GM21515 (cell line): Measurements from ENCODE around the gene USP25.

Source experiments
- ATAC-seq: cut with Tn5 transposase; IDR thresholded peaks from one replicate; pipeline ENCODE4 v1.9.1; 2021; ENCODE audit not compliant: unreplicated experiment

USP25 gene, protein sequence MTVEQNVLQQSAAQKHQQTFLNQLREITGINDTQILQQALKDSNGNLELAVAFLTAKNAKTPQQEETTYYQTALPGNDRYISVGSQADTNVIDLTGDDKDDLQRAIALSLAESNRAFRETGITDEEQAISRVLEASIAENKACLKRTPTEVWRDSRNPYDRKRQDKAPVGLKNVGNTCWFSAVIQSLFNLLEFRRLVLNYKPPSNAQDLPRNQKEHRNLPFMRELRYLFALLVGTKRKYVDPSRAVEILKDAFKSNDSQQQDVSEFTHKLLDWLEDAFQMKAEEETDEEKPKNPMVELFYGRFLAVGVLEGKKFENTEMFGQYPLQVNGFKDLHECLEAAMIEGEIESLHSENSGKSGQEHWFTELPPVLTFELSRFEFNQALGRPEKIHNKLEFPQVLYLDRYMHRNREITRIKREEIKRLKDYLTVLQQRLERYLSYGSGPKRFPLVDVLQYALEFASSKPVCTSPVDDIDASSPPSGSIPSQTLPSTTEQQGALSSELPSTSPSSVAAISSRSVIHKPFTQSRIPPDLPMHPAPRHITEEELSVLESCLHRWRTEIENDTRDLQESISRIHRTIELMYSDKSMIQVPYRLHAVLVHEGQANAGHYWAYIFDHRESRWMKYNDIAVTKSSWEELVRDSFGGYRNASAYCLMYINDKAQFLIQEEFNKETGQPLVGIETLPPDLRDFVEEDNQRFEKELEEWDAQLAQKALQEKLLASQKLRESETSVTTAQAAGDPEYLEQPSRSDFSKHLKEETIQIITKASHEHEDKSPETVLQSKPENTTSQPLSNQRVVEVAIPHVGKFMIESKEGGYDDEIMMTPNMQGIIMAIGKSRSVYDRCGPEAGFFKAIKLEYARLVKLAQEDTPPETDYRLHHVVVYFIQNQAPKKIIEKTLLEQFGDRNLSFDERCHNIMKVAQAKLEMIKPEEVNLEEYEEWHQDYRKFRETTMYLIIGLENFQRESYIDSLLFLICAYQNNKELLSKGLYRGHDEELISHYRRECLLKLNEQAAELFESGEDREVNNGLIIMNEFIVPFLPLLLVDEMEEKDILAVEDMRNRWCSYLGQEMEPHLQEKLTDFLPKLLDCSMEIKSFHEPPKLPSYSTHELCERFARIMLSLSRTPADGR

DNA sequence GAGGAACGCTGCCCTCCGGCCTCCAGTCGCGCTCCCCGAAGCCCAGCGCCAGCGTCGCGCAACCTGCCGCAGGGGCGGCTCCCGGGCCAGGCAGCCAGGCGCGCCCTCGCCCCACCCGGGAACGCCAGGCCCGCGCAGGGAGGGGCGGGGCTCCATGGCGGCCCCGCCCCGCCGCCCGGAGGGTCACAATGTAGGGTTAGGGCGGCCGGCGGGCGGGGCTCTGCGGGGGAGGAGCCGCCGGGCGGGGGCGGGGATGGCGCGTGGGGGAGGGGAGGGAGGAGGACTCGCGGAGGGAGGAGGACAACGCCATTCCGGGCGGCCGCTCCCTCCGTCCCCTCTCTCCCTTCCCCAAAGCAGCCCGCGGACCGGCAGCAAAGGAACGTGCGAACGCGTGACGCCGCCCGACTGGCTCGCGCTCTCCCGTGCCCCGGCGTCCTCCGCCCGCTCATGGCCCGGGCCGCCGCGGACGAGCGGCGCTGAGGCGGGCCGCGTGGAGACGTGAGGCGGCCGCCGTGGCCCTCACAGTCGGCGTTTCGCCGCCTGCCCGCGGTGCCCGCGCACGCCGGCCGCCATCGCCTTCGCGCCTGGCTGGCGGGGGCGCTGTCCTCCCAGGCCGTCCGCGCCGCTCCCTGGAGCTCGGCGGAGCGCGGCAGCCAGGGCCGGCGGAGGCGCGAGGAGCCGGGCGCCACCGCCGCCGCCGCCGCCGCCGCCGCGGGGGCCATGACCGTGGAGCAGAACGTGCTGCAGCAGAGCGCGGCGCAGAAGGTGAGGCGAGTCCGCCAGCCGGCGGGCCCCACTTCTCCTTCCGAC, at the start of gene USP25:
Gene USP25, plus strand, starts transcription at position 309 of the 810 bp plus-strand sequence. Its CDS starts 412 bp downstream, at position 721.
- ATAC-seq, result peak; percentile 75

DNA sequence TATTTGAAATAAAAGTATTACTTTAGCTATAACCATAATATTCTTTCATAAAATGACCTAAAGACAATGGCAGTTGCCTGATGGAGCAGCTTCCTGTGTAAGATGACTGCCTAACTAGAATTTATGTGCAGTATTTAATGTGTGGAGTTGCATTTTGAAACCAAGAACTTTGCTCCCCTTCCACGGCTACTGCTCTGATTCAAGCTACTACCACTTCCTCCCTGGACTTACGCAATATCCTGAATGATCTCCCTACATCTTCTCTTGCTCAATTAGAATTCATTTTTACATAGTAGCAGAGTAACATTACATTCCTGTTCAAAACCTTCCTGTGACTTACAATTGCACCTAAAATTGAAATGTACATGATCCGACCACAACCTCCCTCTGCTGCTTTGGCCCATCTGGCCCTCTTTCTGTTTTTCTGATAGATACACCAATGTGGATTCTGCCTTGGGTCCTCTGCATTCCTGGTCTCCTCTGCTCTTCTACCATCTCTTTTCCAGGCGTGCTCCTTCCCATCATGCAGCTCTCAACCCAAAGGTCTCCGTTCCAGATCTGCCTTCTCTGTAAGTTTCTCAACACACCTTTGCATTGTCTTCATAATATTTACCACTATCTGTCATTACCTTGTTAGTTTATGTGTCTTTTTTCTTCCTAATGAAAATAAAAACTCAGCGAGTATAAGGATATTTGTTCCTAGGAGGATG, 47.4 kb upstream of the USP25 start:
- ATAC-seq, result no peak

DNA sequence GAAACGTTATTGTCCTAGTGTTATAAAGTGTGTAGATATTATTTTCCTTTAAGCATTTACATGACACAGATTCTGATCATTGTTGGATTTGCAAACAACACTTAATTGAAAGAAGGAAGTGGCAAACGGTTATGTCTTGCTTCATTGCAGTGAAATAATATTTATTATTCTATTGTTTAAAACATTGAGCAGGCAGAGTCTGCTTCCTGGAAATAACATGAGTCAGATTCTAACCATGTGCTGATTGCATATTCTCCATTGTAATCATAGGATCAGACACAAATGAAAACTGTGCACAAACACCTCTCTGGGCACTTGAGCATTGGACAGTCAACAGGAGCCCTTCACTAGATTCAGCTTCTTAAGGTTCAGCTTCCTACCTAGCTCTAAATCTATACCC, 46.8 kb upstream of the USP25 start:
- ATAC-seq, result no peak

DNA sequence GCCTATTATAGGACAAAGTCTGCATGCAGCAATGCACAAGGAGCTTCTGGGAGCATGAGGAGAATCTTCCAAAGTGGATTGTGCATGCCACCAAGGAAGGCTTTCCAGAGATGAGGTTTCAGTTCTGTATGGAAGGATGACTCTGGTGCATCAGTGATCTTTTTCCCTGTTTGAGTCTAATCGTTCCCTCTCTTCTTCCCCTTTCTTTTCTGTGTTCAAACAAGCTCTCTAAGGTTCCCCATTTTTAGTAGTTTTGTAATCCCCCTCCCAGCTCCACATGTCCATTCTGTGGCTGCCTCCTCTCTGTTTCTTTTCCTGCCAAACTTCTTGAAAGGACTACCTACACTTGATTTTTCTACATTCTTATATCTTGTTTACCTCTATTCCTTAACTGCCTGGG, 43.3 kb upstream of the USP25 start:
- ATAC-seq, result no peak

DNA sequence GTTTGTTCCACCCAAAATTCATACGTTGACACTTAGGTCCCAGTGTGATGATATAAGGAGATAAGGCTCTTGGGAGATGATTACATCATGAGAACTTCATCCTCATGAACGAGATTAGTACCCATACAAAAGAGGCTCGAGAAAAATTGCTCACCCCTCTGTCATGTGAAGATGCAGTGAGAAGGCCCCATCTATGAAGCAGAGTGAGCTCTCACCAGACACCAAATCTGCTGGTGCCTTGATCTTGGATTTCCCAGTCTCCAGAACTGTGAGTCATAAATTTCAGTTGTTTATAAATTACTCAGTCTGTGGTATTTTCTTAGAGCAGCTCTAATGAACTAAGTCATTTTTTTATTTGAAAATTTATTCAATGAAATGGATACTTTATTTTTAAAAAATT, 42.6 kb upstream of the USP25 start:
- no peak for ATAC-seq

DNA sequence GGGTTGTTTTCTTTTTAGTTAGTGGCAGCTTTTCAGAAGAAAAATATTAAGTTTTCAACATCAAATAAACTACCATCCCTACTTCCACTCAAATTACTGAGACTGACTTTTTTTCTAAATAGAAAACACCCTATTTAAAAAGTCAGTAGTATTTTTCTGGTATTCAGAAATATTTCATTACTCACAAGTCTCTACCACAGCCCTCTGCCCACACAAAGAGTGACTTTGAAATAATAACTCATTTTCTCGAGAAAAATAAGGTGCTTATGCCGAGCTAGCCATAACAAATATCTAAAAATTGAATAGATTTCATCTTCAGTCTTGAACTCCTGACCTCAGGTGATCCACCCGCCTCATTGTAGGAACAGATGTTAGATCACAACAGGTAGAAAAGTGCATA, 41.8 kb upstream of the USP25 start:
- no peak for ATAC-seq

DNA sequence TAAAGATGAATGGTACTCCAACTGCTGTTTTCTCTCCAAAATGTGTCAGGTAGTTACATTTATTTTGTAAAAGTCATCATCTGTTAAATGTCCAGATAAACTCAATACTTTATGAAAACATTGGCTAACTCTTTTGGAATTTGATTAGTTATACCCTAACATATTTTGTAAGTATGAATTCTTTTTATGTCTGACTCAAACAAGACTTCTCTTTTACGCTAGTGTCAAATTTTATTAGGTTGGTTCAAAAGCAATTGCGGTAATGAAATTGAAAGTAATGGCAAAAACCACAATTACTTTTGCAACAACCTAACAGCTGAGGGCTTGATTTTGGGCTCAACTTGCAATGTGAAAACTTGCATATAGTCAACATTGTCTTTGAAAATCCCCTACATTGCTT, 41.0 kb upstream of the USP25 start:
- ATAC-seq, result no peak

DNA sequence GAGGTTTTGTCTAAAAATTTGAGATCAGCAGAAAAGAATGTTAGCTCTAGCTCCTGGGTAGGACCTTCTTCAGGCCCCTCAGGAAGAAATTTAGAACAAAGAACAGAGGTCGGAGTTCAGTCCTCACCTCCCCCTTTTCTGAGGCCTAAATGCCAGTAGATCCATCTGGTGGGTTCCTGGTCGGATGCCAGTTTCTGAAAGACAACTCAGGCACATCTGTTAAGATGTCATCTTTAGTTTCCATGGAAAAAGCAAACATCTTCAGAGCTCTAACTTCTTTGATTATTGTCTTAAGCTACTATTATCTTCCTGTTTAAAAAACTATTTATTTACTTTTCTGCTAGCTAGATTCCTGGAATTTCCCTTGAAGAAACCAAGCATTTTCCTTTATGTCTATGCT, 37.1 kb upstream of the USP25 start:
- no peak for ATAC-seq

DNA sequence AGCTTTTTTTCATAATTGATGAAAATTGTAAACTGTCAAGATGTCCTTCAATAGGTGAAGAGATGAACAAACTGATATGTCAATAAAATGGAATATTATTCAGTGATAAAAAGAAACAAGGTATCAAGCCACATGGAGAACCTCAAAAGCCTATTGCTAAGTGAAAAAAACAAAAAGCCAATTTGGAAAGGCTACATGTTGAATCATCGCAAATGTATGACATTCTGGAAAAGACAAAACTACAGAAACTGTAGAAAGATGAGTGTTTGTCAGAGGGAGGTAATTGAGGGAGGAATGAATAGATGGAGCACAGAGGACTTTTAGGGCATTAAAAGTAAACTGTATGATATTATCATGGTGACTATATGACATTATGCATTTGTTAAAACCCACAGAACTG, 34.5 kb upstream of the USP25 start:
- no peak for ATAC-seq

DNA sequence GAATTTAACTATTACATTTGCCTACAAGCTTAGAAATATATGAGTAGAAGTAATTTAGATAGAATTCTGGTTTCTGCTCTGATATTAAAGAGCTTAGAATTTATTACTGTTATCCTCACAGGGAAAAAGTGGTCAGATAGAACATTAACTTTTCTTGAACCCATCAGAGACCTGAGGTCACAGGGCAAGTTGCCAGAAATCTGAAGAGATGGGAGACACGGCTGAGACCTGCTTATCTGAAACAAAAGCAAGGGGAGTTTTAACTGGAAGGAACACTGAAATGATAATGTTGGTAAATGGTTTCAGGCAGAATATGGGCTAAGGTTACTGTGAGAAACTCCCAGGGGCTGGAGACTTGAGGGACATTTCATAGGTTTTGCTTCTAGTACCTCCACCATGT, 28.0 kb upstream of the USP25 start:
- ATAC-seq, result no peak

DNA sequence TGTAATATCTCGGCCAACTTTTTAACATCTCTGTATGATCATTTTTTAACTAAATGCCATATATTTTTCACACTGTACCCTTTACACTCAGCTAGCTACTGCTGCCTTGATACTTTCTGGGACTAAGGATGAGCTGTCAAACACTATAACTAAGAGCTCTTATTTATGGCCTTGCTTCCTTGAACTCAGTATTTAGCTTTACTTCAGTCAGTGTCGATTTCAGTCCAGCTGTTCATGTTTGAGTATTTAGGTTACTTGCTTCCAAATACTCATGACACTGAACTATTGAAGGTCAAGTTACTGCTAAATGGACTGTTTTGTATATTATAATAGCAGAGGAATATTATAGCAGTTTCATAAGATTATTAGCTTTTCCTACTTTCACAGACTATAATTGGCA, 25.9 kb upstream of the USP25 start:
- ATAC-seq, result no peak

DNA sequence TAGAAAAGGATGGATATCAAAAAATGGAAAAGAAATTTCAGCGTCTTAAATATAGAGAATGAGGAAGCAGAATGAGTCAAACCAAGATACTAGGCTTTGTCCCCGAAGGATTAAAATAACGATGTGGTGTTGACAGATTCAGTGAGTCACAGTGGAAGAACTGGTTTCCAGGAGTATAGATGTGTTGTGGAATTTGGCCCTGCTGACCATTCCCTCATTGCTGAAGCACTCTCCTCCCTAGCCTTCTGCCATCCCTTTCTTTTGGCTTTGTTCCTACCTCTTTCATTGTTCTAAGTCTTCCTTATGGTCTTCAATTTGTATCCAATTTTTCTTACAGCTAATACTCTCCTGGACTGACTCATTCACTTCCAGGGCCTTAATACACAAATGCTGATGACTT, 23.1 kb upstream of the USP25 start:
- ATAC-seq, result no peak

DNA sequence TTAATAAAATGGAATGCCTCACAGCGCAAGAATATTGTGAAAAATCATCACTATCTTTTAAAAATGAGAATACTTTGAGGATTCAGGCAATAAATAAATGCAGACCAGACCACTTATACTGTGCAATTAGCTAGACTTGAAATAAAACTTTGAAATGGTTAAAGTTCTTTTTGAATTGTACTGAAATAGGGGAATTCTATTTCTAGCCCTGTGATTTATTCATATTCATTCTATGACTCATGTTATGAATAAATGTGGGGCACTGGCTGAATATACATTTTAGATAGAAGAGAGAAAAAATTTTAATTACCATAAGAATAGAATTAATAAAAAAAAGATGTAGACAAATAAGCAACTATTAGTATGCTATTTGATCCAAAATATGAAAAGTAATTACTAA, 16.4 kb upstream of the USP25 start:
- ATAC-seq, result no peak

DNA sequence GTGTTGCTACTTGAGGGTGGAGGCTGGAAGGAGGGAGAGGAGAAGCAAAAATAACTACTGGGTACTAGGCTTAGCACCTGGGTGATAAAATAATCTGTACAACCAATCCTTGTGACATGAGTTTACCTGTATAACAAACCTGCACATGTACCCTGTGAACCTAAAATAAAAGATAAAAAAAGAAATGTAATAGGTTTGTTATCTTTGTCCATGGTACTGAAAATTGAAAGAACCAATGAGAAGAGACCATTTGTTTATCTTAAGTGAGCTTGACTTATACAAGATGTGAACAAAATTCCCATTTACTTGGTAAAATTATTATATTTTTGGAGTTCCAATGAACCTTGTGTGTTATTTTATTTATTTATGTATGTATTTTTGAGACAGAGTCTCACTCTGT, 11.1 kb upstream of the USP25 start:
- ATAC-seq, result no peak

DNA sequence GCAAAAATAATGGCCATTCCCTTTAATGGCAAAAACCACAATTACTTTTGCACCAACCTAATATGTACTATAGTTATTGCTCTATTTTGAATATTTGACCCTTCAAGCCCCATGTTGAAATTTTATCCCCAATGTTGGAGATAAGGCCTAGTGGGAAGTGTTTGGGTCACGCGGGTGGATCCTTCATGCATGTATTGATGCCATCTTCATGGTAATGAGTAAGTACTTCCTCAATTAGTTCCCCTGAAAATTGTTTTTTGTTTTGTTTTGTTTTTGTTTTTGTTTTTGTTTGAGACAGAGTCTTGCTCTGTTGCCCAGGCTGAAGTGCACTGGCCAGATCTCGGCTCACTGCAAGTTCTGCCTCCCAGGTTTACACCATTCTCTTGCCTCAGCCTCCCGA, 9.8 kb upstream of the USP25 start:
- no peak for ATAC-seq

DNA sequence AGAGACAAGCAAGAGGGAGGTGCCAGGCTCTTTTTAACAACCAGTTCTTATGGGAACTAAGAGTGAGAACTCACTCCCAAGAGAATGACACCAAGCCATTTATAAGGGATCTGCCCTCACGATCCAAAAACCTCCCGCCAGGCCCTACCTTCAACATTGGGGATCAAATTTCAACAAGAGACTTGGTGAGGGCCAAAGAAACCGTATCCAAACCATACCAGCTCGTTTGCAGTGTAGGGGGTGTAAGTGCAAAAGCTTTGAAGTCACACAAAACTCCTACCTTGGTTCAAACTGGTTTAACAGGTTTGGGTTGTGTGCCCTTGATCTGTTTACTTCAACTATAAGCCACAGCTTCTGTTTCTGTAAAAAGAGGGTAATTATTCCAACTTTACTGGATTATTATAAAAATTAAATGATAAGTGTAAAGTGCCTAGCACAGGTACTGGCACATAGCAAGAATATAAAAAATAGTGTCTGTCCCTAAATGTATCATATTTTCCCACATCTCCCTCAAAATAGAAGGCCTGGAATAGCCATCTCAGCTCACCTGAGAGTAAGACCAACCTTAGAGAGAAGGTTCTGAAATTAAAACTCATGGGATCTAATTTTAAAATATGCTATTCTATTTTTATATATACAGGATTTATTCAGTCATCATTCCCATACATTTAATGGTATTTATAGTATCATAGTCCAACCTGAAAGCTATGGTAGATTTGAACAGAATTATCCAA, 7.0 kb upstream of the USP25 start:
- ATAC-seq, result no peak

DNA sequence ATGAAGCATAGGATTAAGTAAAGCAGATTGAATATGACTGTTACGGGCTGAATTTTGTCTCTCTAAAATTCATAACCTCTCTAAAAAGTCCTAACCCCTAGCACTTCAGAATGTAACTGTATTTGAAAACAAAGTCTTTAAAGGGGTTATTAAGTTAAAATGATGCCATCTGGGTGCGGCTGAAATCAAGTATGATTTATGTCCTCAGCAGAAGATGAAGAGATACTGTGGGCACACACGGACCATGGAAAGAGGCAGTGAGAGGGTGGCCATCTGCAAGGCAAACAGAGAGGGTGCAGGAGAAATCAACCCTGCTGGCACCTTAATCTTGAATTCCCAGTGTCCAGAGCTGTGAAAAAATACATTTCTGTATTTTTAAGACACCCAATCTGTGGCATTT, 3.8 kb upstream of the USP25 start:
- no peak for ATAC-seq

DNA sequence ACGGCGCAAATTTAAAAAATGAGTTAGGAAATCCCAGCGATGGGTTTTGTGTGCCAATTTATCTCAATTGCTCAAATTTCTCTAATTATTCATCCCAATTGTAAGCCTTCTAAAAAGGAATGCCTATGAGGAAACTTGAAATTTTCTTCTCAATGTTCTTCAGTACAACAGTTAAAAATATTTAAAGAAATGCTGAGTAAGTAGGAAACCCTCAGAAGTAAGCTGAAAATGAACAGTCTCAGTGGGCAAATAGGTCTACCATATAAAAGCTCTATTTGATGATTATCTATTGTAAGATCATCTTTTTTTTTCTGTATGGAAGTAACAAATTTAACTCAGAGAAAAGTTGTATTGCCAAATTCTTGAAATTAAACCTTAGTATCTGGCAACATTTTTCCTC, 1.7 kb upstream of the USP25 start:
- no peak for ATAC-seq

DNA sequence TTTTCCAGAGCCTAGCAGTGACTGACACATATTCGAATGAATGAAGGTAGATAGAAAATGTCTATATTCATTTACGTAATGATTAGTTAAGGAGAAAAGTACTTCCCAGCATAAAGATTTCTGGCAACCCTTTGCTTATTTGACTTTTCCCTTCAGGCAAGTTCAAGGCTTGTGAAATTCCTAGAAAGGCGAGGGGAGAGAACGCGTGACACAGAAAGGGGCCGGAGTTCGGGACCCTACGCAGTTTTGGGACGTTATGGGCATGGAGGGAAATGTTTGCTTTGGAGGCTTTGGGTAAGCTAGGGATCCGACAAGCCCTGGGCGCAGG, 472 bp upstream of the USP25 start:
- ATAC-seq, result no peak
